Lung (tissue), 12 donors: ENCODE measurements around the gene GTF2B. TPM values are rescaled to one million over a fixed set of nuclear protein-coding genes. Genes with fewer than 3 reads are reported as not detected.
"Not testable (repeated sequence)": the region's sequence is repeated elsewhere in the genome, so short reads cannot be mapped to it uniquely, and the experiment has no call there.

Experiments used
- ATAC-seq: fragments of 200-7000 bp; cut with Tn5 transposase; one replicate; pipeline ENCODE4 v1.9.1; 2020; ENCODE audit warnings: moderate number of reproducible peaks; ENCODE audit not compliant: insufficient read depth, low FRiP score
- DNase-seq, 3 donors: peaks; one replicate each; pipeline ENCODE4 v3.0.0-alpha.2; 2013 to 2017
- H3K27ac ChIP-seq, 2 donors: one replicate each; pipeline ENCODE4 v1.5.1; 2013; ENCODE audit warnings: mild to moderate bottlenecking in 2 of 2, moderate library complexity in 2 of 2, control low read depth in 1 of 2, inconsistent platforms in 1 of 2, low read depth in 1 of 2, low read length in 1 of 2
- H3K27me3 ChIP-seq, 3 donors: one replicate each; pipeline ENCODE4 v1.5.1; 2013; ENCODE audit warnings: low read length in 2 of 3; ENCODE audit not compliant: control insufficient read depth in 3 of 3, insufficient read depth in 3 of 3
- H3K36me3 ChIP-seq, 4 donors: one replicate each; pipeline ENCODE4 v1.5.1; 2013; ENCODE audit warnings: low read length in 4 of 4, mild to moderate bottlenecking in 1 of 4, moderate library complexity in 1 of 4; ENCODE audit not compliant: control insufficient read depth in 4 of 4, insufficient read depth in 4 of 4
- H3K4me1 ChIP-seq, 5 donors: one replicate each; pipeline ENCODE4 v1.5.1; 2013; ENCODE audit warnings: low read length in 5 of 5, mild to moderate bottlenecking in 2 of 5, moderate library complexity in 1 of 5; ENCODE audit not compliant: control insufficient read depth in 5 of 5, insufficient read depth in 5 of 5
- H3K4me3 ChIP-seq: one replicate; pipeline ENCODE4 v1.5.1; 2013; ENCODE audit warnings: mild to moderate bottlenecking, control low read depth, moderate library complexity
- H3K9ac ChIP-seq, 2 donors: one replicate each; pipeline ENCODE4 v1.5.1; 2013; ENCODE audit warnings: low read length in 2 of 2, control low read depth in 1 of 2; ENCODE audit not compliant: insufficient read depth in 1 of 2
- H3K9me3 ChIP-seq, 4 donors: one replicate each; pipeline ENCODE4 v1.5.1; 2013; ENCODE audit warnings: low read length in 3 of 4, mild to moderate bottlenecking in 1 of 4, moderate library complexity in 1 of 4; ENCODE audit not compliant: control insufficient read depth in 4 of 4, insufficient read depth in 3 of 4
- WGBS, 2 donors: extraction: QIAGEN DNeasy Blood & Tissue Kit; methylation state at CpG; one replicate each; pipeline ENCODE4 v1.1.7; 2013; 5-methylcytosine and 5-hydroxymethylcytosine counted together
- polyA plus RNA-seq, 2 donors: library from polyadenylated mRNA; stranded (reverse); fragments of 200-250 nt; gene quantifications; one replicate each; pipeline ENCODE4 v1.2.1, GENCODE V29; 2013
- total RNA-seq, 2 donors: library from RNA; depleted of rRNA in 1 of 2; stranded (reverse); fragments of >200 nt in 1 of 2; gene quantifications; one replicate each; pipeline ENCODE4 v1.2.1, GENCODE V29; 2014 to 2021
- TF ChIP-seq, protein P1 (sequence below): IDR thresholded peaks from 2 replicates; pipeline ENCODE4 v1.5.1; 2012; ENCODE audit warnings: mild to moderate bottlenecking; ENCODE audit errors: control extremely low read depth, extremely low read depth
- donor health status: control.
- donor health status: control.
- donor health status: Bipolar disorder and iron deficiency.
- donor health status: healthy.
- donor health status: DM: yes; HTN: yes; CAD: no.

The GTF2B gene
- total and polyA plus RNA-seq, 4 donors = 20.8 to 51.1 (median 29.8) TPM

DNA sequence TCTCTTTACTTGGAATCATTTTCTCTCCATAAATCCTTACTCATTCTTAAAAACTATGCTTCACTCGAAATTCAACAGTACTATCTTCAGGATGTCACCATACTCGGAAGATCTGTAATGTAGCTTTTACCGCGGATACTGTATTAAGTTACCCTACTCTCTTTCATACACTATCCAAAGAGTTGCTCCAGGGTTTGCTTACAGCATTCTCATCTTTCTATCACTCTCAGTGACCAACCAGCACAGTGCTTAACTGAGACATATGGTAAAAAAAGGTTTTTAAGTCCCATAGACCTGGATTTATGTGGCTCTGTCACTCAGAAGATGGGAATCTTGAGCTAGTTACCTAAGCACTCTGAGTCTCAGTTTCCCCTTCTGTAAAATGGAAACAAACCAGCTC lies 15.8 kb downstream of the GTF2B start:
- TF ChIP-seq, protein P1, sequence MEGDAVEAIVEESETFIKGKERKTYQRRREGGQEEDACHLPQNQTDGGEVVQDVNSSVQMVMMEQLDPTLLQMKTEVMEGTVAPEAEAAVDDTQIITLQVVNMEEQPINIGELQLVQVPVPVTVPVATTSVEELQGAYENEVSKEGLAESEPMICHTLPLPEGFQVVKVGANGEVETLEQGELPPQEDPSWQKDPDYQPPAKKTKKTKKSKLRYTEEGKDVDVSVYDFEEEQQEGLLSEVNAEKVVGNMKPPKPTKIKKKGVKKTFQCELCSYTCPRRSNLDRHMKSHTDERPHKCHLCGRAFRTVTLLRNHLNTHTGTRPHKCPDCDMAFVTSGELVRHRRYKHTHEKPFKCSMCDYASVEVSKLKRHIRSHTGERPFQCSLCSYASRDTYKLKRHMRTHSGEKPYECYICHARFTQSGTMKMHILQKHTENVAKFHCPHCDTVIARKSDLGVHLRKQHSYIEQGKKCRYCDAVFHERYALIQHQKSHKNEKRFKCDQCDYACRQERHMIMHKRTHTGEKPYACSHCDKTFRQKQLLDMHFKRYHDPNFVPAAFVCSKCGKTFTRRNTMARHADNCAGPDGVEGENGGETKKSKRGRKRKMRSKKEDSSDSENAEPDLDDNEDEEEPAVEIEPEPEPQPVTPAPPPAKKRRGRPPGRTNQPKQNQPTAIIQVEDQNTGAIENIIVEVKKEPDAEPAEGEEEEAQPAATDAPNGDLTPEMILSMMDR = no peak
- no peaks in the 10 kb centered on the region for H3K9me3 ChIP-seq
- DNase-seq = no peak
- WGBS, 2 donors = 89 to 96% methylated on average over 4 of the region's 4 CpGs
- no peak overlapping the region for H3K9ac ChIP-seq
- no peak overlapping the region for H3K27ac ChIP-seq
- H3K4me1 ChIP-seq = peaks cover 0 to 32% (median 10%) of the 10 kb centered on the region in 5 donors
- no peak for ATAC-seq
- H3K27me3 ChIP-seq = no peaks in the 10 kb centered on the region
- H3K4me3 ChIP-seq = no peak overlapping the region
- H3K36me3 ChIP-seq = peaks cover 0 to 7% (median 3%) of the 10 kb centered on the region in 4 donors

DNA sequence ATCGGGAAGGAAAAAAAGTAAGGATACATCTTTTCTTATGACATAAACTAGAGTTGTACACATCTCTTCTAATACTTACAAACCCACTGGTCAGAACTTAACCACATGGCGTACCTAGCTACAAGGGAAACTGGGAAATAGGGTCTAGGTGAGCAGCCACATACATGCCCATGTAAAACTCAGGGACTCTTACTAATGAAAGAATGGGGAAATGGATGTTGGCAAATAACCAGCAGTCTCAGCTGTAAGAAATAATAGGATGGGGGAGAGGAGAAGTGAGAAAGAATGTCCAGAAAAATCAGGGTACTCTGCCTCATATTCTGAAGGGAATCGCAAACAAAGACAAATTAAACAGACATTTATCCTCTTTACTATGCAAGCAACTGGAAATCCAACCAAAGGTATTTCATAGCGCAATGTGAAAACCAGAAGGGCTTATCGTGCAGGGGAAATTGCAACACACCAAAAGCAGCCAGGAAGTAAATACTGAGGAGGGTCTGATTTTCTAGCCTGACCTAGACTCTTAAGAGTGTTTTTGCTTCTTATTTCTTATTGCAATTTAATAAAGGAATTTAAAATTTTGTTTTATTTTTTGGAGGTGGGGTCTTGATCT lies 17.5 kb downstream of the GTF2B start:
- H3K27ac ChIP-seq = peak overlapping the region in 1 of 2 donors; percentile 40
- H3K4me1 ChIP-seq = peaks cover 0 to 32% (median 10%) of the 10 kb centered on the region in 5 donors
- TF ChIP-seq, protein P1 = no peak
- H3K9ac ChIP-seq = no peak overlapping the region
- no peak overlapping the region for H3K4me3 ChIP-seq
- H3K27me3 ChIP-seq = no peaks in the 10 kb centered on the region
- 30 to 35% methylated on average over 5 of the region's 5 CpGs for WGBS, 2 donors
- H3K36me3 ChIP-seq = peaks cover 3 to 5% (median 3%) of the 10 kb centered on the region in 4 donors
- ATAC-seq = no peak
- DNase-seq = peak; percentile 24 to 81 (median 67)
- H3K9me3 ChIP-seq = no peaks in the 10 kb centered on the region

DNA sequence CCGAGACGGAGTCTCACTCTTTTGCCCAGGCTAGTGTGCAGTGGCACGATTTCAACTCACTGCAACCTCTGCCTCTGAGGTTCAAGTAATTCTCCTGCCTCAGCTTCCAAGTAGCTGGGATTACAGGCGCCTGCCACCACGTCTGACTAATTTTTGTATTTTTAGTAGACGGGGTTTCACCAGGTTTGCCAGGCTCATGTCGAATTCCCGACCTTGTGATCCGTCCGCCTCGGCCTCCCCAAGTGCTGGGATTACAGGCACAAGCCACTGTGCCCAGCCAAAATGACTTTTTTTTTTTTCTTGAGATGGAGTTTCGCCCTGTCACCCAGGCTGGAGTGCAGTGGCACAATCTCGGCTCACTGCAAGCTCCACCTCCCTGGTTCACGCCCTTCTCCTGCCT lies 21.7 kb downstream of the GTF2B start:
- H3K27ac ChIP-seq, H3K9me3 ChIP-seq, H3K27me3 ChIP-seq, H3K9ac ChIP-seq, H3K36me3 ChIP-seq, DNase-seq, ATAC-seq, H3K4me3 ChIP-seq: not testable (repeated sequence)
- 95 to 98% methylated on average over 14 of the region's 14 CpGs for WGBS, 2 donors
- H3K4me1 ChIP-seq = peaks cover 0 to 12% (median 3%) of the 10 kb centered on the region in 5 donors

DNA sequence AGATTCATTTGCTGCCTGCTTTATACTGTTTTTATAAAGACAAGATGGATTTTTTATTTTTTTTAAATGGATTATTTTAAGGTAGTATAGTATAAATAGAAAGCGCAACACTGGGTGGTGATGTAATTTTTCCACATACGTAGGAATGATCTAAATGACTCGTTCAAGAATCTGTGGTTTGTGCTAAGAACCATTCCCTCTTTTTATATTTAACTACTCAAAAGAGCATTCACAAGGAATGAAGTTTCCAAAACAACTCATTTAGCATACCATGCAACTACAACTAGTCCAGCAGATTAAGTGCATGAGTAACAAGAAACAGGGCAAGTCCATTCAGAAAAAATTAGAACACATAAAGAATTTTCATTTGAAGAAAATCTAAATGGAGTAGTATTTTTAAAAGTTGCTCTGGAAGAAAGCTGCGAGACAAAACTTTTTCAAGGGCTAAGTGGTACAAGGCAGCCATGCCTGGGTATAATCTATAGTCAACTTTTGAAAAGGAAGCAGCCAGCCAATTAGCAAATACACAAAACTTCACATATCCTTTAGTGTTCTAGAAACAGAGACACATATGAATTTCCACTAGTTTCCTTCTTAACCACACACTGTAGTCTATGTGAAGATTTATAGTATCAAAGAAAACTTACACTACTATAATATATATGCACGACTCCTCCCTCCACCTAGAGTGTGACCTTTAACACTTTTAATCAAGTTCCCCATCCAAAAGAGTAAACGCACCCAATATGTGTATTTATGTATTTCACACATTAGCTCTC lies 23.4 kb downstream of the GTF2B start:
- no peak overlapping the region for H3K9ac ChIP-seq
- H3K36me3 ChIP-seq = peaks cover 0 to 4% (median 2%) of the 10 kb centered on the region in 4 donors
- peaks cover 0 to 2% (median 0%) of the 10 kb centered on the region in 5 donors for H3K4me1 ChIP-seq
- TF ChIP-seq, protein P1 = no peak
- 57 to 63% methylated on average over 6 of the region's 6 CpGs for WGBS, 2 donors
- H3K27ac ChIP-seq = no peak overlapping the region
- DNase-seq (peak in 1 of 3 donors; percentile 12), ATAC-seq (no peak)
- H3K27me3 ChIP-seq = no peaks in the 10 kb centered on the region
- H3K9me3 ChIP-seq = no peaks in the 10 kb centered on the region
- H3K4me3 ChIP-seq = no peak overlapping the region
